GM21576 (cell line): ENCODE data around the gene PBX1.

Experiments used
- ATAC-seq: cut with Tn5 transposase; IDR thresholded peaks from one replicate; pipeline ENCODE4 v1.9.1; 2021; ENCODE audit warnings: mild to moderate bottlenecking, moderate library complexity; ENCODE audit not compliant: unreplicated experiment

PBX1 gene

GRCh38 chr1:164801246-164801731, 242.3 kb downstream of the PBX1 start:
- no peak for ATAC-seq

- no peak for ATAC-seq
Measured at GRCh38 chr1:164801791-164802502, 243.0 kb downstream of the PBX1 start.

GRCh38 chr1:164802529-164803282, 243.7 kb downstream of the PBX1 start:
- ATAC-seq = no peak

- no peak for ATAC-seq
Measured at GRCh38 chr1:164803366-164803765, 244.4 kb downstream of the PBX1 start.

GRCh38 chr1:164804366-164804765, 245.4 kb downstream of the PBX1 start:
- no peak for ATAC-seq

GRCh38 chr1:164805399-164805798, 246.4 kb downstream of the PBX1 start:
- no peak for ATAC-seq

GRCh38 chr1:164806531-164806930, 247.5 kb downstream of the PBX1 start:
- no peak for ATAC-seq

- no peak for ATAC-seq
Measured at GRCh38 chr1:164813776-164814175, 254.8 kb downstream of the PBX1 start.

- ATAC-seq = no peak
Measured at GRCh38 chr1:164821648-164822047, 262.7 kb downstream of the PBX1 start.

- no peak for ATAC-seq
Measured at GRCh38 chr1:164823486-164824279, 264.7 kb downstream of the PBX1 start.

- ATAC-seq = no peak
Measured at GRCh38 chr1:164824542-164824941, 265.6 kb downstream of the PBX1 start.

GRCh38 chr1:164830628-164831027, 271.6 kb downstream of the PBX1 start:
- ATAC-seq = no peak

GRCh38 chr1:164834641-164835040, 275.7 kb downstream of the PBX1 start:
- no peak for ATAC-seq

GRCh38 chr1:164836614-164837018, 277.6 kb downstream of the PBX1 start:
- no peak for ATAC-seq

GRCh38 chr1:164838786-164839185, 279.8 kb downstream of the PBX1 start:
- ATAC-seq = no peak

GRCh38 chr1:164840936-164841335, 282.0 kb downstream of the PBX1 start:
- ATAC-seq = no peak

- no peak for ATAC-seq
Measured at GRCh38 chr1:164841702-164842465, 282.9 kb downstream of the PBX1 start.

GRCh38 chr1:164842870-164843269, 283.9 kb downstream of the PBX1 start:
- no peak for ATAC-seq

GRCh38 chr1:164843743-164844500, 284.9 kb downstream of the PBX1 start:
- ATAC-seq = no peak
